Spleen (tissue), 11 donors: ENCODE results near the gene COLGALT1. TPM values are rescaled to one million over a fixed set of nuclear protein-coding genes. Genes with fewer than 3 reads are reported as not detected.

ENCODE experiments used
- DNase-seq: peaks from one replicate; pipeline ENCODE4 v3.0.0-alpha.2; 2020
- H3K27ac ChIP-seq, 8 donors: fragments of 200-600 bp; sonication (generic) in 7 of 8; 1 replicate in 4 of 8; 2 replicates in 4 of 8; pipeline versions ENCODE4 v1.5.0 to v1.8.0; 2016 to 2021; ENCODE audit warnings: inconsistent platforms in 4 of 8, mild to moderate bottlenecking in 4 of 8, moderate library complexity in 1 of 8
- H3K27me3 ChIP-seq, 7 donors: fragments of 200-600 bp; sonication (generic) in 6 of 7; replicated peaks in 1 of 7; 1 replicate in 4 of 7; 2 replicates in 3 of 7; pipeline versions ENCODE4 v1.5.0 to v1.8.0; 2016 to 2021; ENCODE audit warnings: inconsistent platforms in 3 of 7, mild to moderate bottlenecking in 1 of 7
- H3K36me3 ChIP-seq, 6 donors: fragments of 200-600 bp; sonication (generic) in 5 of 6; 1 replicate in 4 of 6; 2 replicates in 2 of 6; pipeline versions ENCODE4 v1.5.0 to v1.8.0; 2016 to 2021; ENCODE audit warnings: inconsistent platforms in 2 of 6
- H3K4me1 ChIP-seq, 6 donors: fragments of 200-600 bp; sonication (generic) in 5 of 6; 1 replicate in 3 of 6; 2 replicates in 3 of 6; pipeline versions ENCODE4 v1.5.0 to v1.8.0; 2016 to 2021; ENCODE audit warnings: inconsistent platforms in 3 of 6
- H3K4me3 ChIP-seq, 8 donors: fragments of 200-600 bp; sonication (generic) in 7 of 8; 1 replicate in 4 of 8; 2 replicates in 4 of 8; pipeline versions ENCODE4 v1.5.0 to v1.8.0; 2016 to 2021; ENCODE audit warnings: inconsistent platforms in 4 of 8, mild to moderate bottlenecking in 4 of 8, moderate library complexity in 2 of 8
- H3K9me3 ChIP-seq, 8 donors: fragments of 200-600 bp; sonication (generic) in 7 of 8; 1 replicate in 4 of 8; 2 replicates in 4 of 8; pipeline versions ENCODE4 v1.5.0 to v1.8.0; 2016 to 2021; ENCODE audit warnings: inconsistent platforms in 4 of 8
- POLR2A ChIP-seq, 3 donors: fragments of 450-650 bp; IDR thresholded peaks; one replicate each; pipeline ENCODE4 v1.5.1; 2017; ENCODE audit warnings: antibody characterized with exemption in 3 of 3, mild to moderate bottlenecking in 1 of 3
- POLR2AphosphoS5 ChIP-seq, 3 donors: sonication (generic); formaldehyde crosslinking; IDR thresholded peaks; one replicate each; pipeline ENCODE4 v1.5.1; 2017; ENCODE audit warnings: antibody characterized with exemption in 3 of 3
- WGBS, 5 donors: extraction: QIAGEN DNeasy Blood & Tissue Kit in 3 of 5; methylation state at CpG; one replicate each; pipeline versions ENCODE4 v1.1.5 to v1.1.7; 2013 to 2018; 5-methylcytosine and 5-hydroxymethylcytosine counted together
- intact Hi-C: fragments of 100-400 bp; cut with DNase I; formaldehyde crosslinking; loops from one replicate; pipeline ENCODE4 v1.15.0; 2023; ENCODE audit warnings: low total_unique reads
- polyA plus RNA-seq, 3 donors: library from polyadenylated mRNA; stranded (reverse); fragments of 200-250 nt; gene quantifications; one replicate each; pipeline ENCODE4 v1.2.1, GENCODE V29; 2013
- total RNA-seq, 7 donors: library from RNA; depleted of rRNA in 3 of 7; stranded (reverse); fragments of >200 nt in 3 of 7; fragmentation: NEBNext Ultra II Directional in 4 of 7; extraction: Animal tissue kit (Norgen Biotek cat#: 25700) in 4 of 7; gene quantifications; one replicate each; pipeline versions ENCODE4 v1.1.0 to v1.2.1, GENCODE V29; 2016 to 2021
- TF ChIP-seq, protein P1 (sequence below), 11 experiments: fragments of 200-600 bp in 7 of 11; fragments of 450-650 bp in 4 of 11; sonication (generic) in 4 of 11; IDR thresholded peaks in 8 of 11; conservative IDR thresholded peaks in 3 of 11; 1 replicate in 7 of 11; 2 replicates in 4 of 11; pipeline versions ENCODE4 v1.4.0 to v1.8.0; 2016 to 2021; ENCODE audit warnings: antibody characterized with exemption in 11 of 11, inconsistent platforms in 4 of 11, mild to moderate bottlenecking in 1 of 11
- donor health status: healthy with polysubstance abuse.
- donor health status: DM: no; HTN: no; CAD: no; lungs with moderate emphysema.
- donor health status: DM: no; HTN: no; CAD: no.
- donor health status: Bipolar disorder and iron deficiency.
- donor health status: healthy.
- donor health status: DM: no; HTN: no; CAD: no.
- donor health status: DM: yes; HTN: yes; CAD: no.

The COLGALT1 gene
- total and polyA plus RNA-seq, 10 donors = 52.4 to 146 (median 92.0) TPM

GRCh38 chr19:17610384-17610783, 54.9 kb downstream of the COLGALT1 start:
- Histone ChIP-seq H3K4me3 (no peak overlapping the region), H3K4me1 (peaks cover 0 to 37% (median 23%) of the 10 kb centered on the region in 6 donors), H3K36me3 (no peaks in the 10 kb centered on the region), H3K9me3 (no peaks in the 10 kb centered on the region), H3K27me3 (peaks cover 0 to 20% (median 2%) of the 10 kb centered on the region in 7 donors), H3K27ac (peak overlapping the region in 6 of 8 donors; percentile 26 to 62 (median 48))
- TF ChIP-seq POLR2AphosphoS5 (IDR thresholded peaks at IDR 0.05) (no peak), POLR2A (IDR thresholded peaks at IDR 0.05) (no peak)
- TF ChIP-seq, protein P1, sequence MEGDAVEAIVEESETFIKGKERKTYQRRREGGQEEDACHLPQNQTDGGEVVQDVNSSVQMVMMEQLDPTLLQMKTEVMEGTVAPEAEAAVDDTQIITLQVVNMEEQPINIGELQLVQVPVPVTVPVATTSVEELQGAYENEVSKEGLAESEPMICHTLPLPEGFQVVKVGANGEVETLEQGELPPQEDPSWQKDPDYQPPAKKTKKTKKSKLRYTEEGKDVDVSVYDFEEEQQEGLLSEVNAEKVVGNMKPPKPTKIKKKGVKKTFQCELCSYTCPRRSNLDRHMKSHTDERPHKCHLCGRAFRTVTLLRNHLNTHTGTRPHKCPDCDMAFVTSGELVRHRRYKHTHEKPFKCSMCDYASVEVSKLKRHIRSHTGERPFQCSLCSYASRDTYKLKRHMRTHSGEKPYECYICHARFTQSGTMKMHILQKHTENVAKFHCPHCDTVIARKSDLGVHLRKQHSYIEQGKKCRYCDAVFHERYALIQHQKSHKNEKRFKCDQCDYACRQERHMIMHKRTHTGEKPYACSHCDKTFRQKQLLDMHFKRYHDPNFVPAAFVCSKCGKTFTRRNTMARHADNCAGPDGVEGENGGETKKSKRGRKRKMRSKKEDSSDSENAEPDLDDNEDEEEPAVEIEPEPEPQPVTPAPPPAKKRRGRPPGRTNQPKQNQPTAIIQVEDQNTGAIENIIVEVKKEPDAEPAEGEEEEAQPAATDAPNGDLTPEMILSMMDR (IDR thresholded peaks at IDR 0.05 in 8 of 11, conservative IDR thresholded peaks at IDR 0.05 in 3 of 11) = no peak
- DNase-seq = no peak
- WGBS, 5 donors = 41 to 54% (median 49%) methylated on average over 7 of the region's 7 CpGs
- intact Hi-C loops = no loop called here

- TF ChIP-seq POLR2A (IDR thresholded peaks at IDR 0.05) (no peak), POLR2AphosphoS5 (IDR thresholded peaks at IDR 0.05) (no peak)
- TF ChIP-seq, protein P1 (IDR thresholded peaks at IDR 0.05 in 8 of 11, conservative IDR thresholded peaks at IDR 0.05 in 3 of 11) = no peak
- Histone ChIP-seq H3K9me3 (no peaks in the 10 kb centered on the region), H3K4me1 (peaks cover 0 to 36% (median 17%) of the 10 kb centered on the region in 6 donors), H3K27ac (no peak overlapping the region), H3K27me3 (peaks cover 0 to 27% (median 8%) of the 10 kb centered on the region in 7 donors), H3K4me3 (no peak overlapping the region), H3K36me3 (no peaks in the 10 kb centered on the region)
- DNase-seq = no peak
- 67 to 88% (median 85%) methylated on average over 7 of the region's 7 CpGs for WGBS, 5 donors
- intact Hi-C loops = no loop called here
These were observed 56.2 kb downstream of the COLGALT1 start for GRCh38 chr19:17611462-17612244.

DNA sequence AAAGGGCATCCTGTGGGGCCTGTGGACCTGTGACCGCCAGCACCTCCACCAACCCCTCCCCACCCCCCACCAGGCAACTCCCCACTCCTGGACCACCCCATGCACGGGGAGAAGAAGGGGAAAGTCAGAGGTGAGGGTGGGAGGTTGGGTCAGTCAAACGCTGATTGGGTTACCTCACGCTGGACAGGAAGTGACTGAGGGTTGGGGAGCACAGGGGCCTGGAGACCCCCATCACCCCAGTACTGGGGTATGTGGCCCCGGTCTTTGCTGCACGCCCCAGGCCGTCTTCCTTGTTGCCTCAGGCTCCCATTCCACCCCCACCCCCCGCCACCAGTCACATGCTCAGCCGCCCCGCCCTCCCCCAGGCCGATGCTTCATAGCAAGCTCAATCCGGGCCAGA, 59.0 kb downstream of the COLGALT1 start:
- no peak overlapping the region for H3K27ac ChIP-seq
- no peak overlapping the region for H3K4me3 ChIP-seq
- intact Hi-C loops = no loop called here
- no peak for DNase-seq
- no peaks in the 10 kb centered on the region for H3K9me3 ChIP-seq
- no peak for TF ChIP-seq POLR2A (IDR thresholded peaks at IDR 0.05)
- no peak for TF ChIP-seq POLR2AphosphoS5 (IDR thresholded peaks at IDR 0.05)
- TF ChIP-seq, protein P1 (IDR thresholded peaks at IDR 0.05 in 8 of 11, conservative IDR thresholded peaks at IDR 0.05 in 3 of 11) = no peak
- WGBS, 5 donors = 77 to 85% (median 82%) methylated on average over 7 to 12 of the region's 12 CpGs
- peaks cover 0 to 50% (median 8%) of the 10 kb centered on the region in 7 donors for H3K27me3 ChIP-seq
- H3K36me3 ChIP-seq = no peaks in the 10 kb centered on the region
- peaks cover 0 to 56% (median 21%) of the 10 kb centered on the region in 6 donors for H3K4me1 ChIP-seq
